ENCODE data around the gene PC. TPM values are rescaled to one million over a fixed set of nuclear protein-coding genes. Genes with fewer than 3 reads are reported as not detected.

Gene PC
- polyA plus RNA-seq, 1 of the 3 experiments (the other 2 are of a cell fraction) = 9.7 TPM

DNA sequence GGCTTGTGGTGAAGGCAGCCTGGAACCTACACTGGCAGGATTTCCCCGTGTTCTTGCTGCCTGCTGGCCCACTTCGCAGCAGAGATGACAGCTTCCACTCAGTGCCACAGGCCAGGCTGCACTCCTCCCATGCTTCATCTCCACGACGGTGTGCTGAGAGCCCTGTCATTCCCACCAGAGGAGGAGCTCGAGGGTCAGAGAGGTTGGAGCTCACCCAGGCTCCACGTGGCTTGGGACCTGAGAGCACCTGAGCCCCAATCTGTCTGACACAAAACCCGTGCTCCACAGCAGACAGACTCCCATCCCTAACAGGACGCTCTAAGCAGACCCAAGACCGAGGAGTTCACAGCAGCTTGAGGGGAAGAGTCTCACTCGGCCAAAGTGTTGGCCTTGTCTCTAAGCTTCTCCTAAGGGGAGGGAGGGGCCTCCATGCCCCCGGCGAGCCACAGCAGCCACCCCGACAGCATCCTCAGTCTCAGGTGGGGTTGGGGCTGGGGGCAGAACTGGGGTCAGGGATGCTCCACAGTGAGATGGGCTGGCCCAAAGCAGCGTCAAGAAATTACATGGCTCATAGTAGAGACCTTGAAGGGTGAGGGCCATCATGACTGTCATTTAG, 90.7 kb downstream of the PC start:
- Histone ChIP-seq H3K9me3 (no peaks in the 10 kb centered on the region), H2AFZ (ENCODE audit: low read depth) (no peak overlapping the region), H3K27ac (ENCODE audit: low read depth in 2 of 2, low read length in 1 of 2) (no peak overlapping the region), H3K4me1 (ENCODE audit: control insufficient read depth in 1 of 2, insufficient read depth in 2 of 2, low read depth in 1 of 2, low read length in 1 of 2) (no peaks in the 10 kb centered on the region), H3K9me2 (no peaks in the 10 kb centered on the region), H4K20me1 (ENCODE audit: insufficient read depth) (no peaks in the 10 kb centered on the region), H3K27me3 (ENCODE audit: insufficient read depth) (no peaks in the 10 kb centered on the region), H3F3A (replicated peaks; ENCODE audit: insufficient read depth) (no peaks in the 10 kb centered on the region), H3K36me3 (replicated peaks in 1 of 2; ENCODE audit: control insufficient read depth in 1 of 2, insufficient read depth in 2 of 2, low read length in 1 of 2) (no peaks in the 10 kb centered on the region), H3K9ac (no peak overlapping the region), H3K4me3 (ENCODE audit: low read depth in 2 of 2, low read length in 1 of 2) (no peak overlapping the region), H3K4me2 (no peak overlapping the region), H3K79me2 (ENCODE audit: insufficient read depth) (no peaks in the 10 kb centered on the region)
- ChIA-PET POLR2A (no interaction called here), CTCF (interaction anchor here (1.1 to 3.1 kb wide), 2 partner anchors 15 to 108 kb away, joined by 3 to 12 read pairs; no protein-coding TSS in a partner anchor)
- WGBS (ENCODE audit: low lambda C conversion rate) = 86% methylated on average over 13 of the region's 14 CpGs
- DNase-seq = no peak
- no peak for TF ChIP-seq SMC3 (IDR thresholded peaks at IDR 0.05; ENCODE audit: low read depth, low read length)
- no peak for TF ChIP-seq RXRA (IDR thresholded peaks at IDR 0.05; ENCODE audit: borderline replicate concordance, low read depth)
- no peak for TF ChIP-seq FOXM1 (IDR thresholded peaks at IDR 0.05; ENCODE audit: low read depth)
- TF ChIP-seq, protein P1, sequence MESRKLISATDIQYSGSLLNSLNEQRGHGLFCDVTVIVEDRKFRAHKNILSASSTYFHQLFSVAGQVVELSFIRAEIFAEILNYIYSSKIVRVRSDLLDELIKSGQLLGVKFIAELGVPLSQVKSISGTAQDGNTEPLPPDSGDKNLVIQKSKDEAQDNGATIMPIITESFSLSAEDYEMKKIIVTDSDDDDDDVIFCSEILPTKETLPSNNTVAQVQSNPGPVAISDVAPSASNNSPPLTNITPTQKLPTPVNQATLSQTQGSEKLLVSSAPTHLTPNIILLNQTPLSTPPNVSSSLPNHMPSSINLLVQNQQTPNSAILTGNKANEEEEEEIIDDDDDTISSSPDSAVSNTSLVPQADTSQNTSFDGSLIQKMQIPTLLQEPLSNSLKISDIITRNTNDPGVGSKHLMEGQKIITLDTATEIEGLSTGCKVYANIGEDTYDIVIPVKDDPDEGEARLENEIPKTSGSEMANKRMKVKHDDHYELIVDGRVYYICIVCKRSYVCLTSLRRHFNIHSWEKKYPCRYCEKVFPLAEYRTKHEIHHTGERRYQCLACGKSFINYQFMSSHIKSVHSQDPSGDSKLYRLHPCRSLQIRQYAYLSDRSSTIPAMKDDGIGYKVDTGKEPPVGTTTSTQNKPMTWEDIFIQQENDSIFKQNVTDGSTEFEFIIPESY (IDR thresholded peaks at IDR 0.05; ENCODE audit: borderline replicate concordance, low read depth) = no peak
- no peak for TF ChIP-seq YY1 (IDR thresholded peaks at IDR 0.05; ENCODE audit: low read depth)
- no peak for TF ChIP-seq CHD2 (IDR thresholded peaks at IDR 0.05; ENCODE audit: low read length, partially characterized antibody)
- TF ChIP-seq TCF12 (IDR thresholded peaks at IDR 0.05) = no peak
- TF ChIP-seq, protein P2, sequence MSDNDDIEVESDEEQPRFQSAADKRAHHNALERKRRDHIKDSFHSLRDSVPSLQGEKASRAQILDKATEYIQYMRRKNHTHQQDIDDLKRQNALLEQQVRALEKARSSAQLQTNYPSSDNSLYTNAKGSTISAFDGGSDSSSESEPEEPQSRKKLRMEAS (IDR thresholded peaks at IDR 0.05; ENCODE audit: low read depth) = no peak
- no peak for TF ChIP-seq JUND (IDR thresholded peaks at IDR 0.05)

DNA sequence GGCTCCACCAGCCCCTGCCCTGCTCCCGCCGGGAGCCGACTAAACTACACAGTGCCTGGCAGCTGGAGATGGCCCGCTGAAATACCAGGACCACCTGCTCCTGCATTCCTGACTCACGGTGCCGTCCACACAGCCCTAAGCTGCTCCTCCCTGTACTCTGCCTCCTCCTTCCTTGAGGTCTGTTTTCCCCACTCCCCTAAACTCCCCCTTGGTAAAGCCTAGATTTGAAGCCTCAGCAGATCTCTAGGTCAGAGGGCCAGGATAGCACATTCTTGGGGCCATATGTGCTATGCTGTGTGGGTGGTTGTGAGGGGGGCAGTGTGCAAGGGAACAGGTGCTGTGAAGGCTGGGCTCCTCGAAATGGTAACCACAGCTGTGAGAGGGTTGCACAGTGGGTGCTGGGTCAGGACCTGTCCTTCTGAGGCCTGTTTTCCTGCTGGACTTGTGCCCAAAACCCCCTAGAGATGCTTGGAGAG, 91.6 kb downstream of the PC start:
- ChIA-PET POLR2A (no interaction called here), CTCF (interaction anchor here (3.1 kb wide), 1 partner anchor 109 kb away, joined by 12 read pairs; no protein-coding TSS in a partner anchor)
- WGBS (ENCODE audit: low lambda C conversion rate) = 85% methylated on average over 3 of the region's 7 CpGs
- Histone ChIP-seq H3K36me3 (replicated peaks in 1 of 2; ENCODE audit: control insufficient read depth in 1 of 2, insufficient read depth in 2 of 2, low read length in 1 of 2) (no peaks in the 10 kb centered on the region), H3F3A (replicated peaks; ENCODE audit: insufficient read depth) (no peaks in the 10 kb centered on the region), H4K20me1 (ENCODE audit: insufficient read depth) (no peaks in the 10 kb centered on the region), H2AFZ (ENCODE audit: low read depth) (no peak overlapping the region), H3K4me1 (ENCODE audit: control insufficient read depth in 1 of 2, insufficient read depth in 2 of 2, low read depth in 1 of 2, low read length in 1 of 2) (no peaks in the 10 kb centered on the region), H3K27ac (ENCODE audit: low read depth in 2 of 2, low read length in 1 of 2) (no peak overlapping the region), H3K9me3 (no peaks in the 10 kb centered on the region), H3K27me3 (ENCODE audit: insufficient read depth) (no peaks in the 10 kb centered on the region), H3K9ac (no peak overlapping the region), H3K9me2 (no peaks in the 10 kb centered on the region), H3K4me2 (no peak overlapping the region), H3K79me2 (ENCODE audit: insufficient read depth) (no peaks in the 10 kb centered on the region), H3K4me3 (ENCODE audit: low read depth in 2 of 2, low read length in 1 of 2) (no peak overlapping the region)
- no peak for DNase-seq
- TF ChIP-seq YY1 (IDR thresholded peaks at IDR 0.05; ENCODE audit: low read depth) (no peak), CTCF (IDR thresholded peaks at IDR 0.05) (no peak), RCOR1 (IDR thresholded peaks at IDR 0.05; ENCODE audit: low read length) (no peak), RAD21 (IDR thresholded peaks at IDR 0.05; ENCODE audit: low read length) (no peak), NRF1 (IDR thresholded peaks at IDR 0.05; ENCODE audit: low read depth, low read length) (no peak), GATA2 (CRISPR knock-in tag; IDR thresholded peaks at IDR 0.05) (no peak), GABPA (IDR thresholded peaks at IDR 0.05; ENCODE audit: low read depth) (no peak), JUND (IDR thresholded peaks at IDR 0.05) (no peak), FOSL2 (IDR thresholded peaks at IDR 0.05; ENCODE audit: borderline replicate concordance, low read depth) (no peak), RFX5 (IDR thresholded peaks at IDR 0.05; ENCODE audit: low read length) (no peak), CHD2 (IDR thresholded peaks at IDR 0.05; ENCODE audit: low read length, partially characterized antibody) (no peak), POLR2AphosphoS5 (IDR thresholded peaks at IDR 0.05; ENCODE audit: low read depth, low read length) (no peak), RXRA (IDR thresholded peaks at IDR 0.05; ENCODE audit: borderline replicate concordance, low read depth) (no peak), TEAD4 (IDR thresholded peaks at IDR 0.05; ENCODE audit: borderline replicate concordance, insufficient read depth) (no peak), EZH2phosphoT487 (IDR thresholded peaks at IDR 0.05; ENCODE audit: borderline replicate concordance, low read depth) (no peak)
- TF ChIP-seq, protein P3, sequence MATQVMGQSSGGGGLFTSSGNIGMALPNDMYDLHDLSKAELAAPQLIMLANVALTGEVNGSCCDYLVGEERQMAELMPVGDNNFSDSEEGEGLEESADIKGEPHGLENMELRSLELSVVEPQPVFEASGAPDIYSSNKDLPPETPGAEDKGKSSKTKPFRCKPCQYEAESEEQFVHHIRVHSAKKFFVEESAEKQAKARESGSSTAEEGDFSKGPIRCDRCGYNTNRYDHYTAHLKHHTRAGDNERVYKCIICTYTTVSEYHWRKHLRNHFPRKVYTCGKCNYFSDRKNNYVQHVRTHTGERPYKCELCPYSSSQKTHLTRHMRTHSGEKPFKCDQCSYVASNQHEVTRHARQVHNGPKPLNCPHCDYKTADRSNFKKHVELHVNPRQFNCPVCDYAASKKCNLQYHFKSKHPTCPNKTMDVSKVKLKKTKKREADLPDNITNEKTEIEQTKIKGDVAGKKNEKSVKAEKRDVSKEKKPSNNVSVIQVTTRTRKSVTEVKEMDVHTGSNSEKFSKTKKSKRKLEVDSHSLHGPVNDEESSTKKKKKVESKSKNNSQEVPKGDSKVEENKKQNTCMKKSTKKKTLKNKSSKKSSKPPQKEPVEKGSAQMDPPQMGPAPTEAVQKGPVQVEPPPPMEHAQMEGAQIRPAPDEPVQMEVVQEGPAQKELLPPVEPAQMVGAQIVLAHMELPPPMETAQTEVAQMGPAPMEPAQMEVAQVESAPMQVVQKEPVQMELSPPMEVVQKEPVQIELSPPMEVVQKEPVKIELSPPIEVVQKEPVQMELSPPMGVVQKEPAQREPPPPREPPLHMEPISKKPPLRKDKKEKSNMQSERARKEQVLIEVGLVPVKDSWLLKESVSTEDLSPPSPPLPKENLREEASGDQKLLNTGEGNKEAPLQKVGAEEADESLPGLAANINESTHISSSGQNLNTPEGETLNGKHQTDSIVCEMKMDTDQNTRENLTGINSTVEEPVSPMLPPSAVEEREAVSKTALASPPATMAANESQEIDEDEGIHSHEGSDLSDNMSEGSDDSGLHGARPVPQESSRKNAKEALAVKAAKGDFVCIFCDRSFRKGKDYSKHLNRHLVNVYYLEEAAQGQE (IDR thresholded peaks at IDR 0.05; ENCODE audit: low read depth, low read length) = no peak

Data from SK-N-SH (cell line).